PC-9 (cell line): ENCODE results near the gene TMEM74B.

Source experiments
- CTCF ChIP-seq: fragments of 200-600 bp; sonication (generic); conservative IDR thresholded peaks from 2 replicates; pipeline ENCODE4 v1.6.1; 2017; ENCODE audit warnings: mixed run types, antibody characterized with exemption, mild to moderate bottlenecking, moderate library complexity
- EZH2 ChIP-seq: fragments of 200-600 bp; sonication (generic); IDR thresholded peaks from 2 replicates; pipeline ENCODE4 v1.8.0; 2017; ENCODE audit warnings: antibody characterized with exemption, low read depth

- no peak for TF ChIP-seq CTCF
- no peak for TF ChIP-seq EZH2
Observed at GRCh38 chr20:1131354-1131753, 53.4 kb downstream of the TMEM74B start.
